Neural cell (in vitro differentiated cells): Measurements from ENCODE around the gene KIF6. TPM values are rescaled to one million over a fixed set of nuclear protein-coding genes. Genes with fewer than 3 reads are reported as not detected.

ENCODE experiments used
- H2AFZ ChIP-seq: fragments of 200-600, 300-800 bp; sonication (generic), shearing (Covaris generic); 2 replicates; pipeline ENCODE4 v1.6.0; 2014; ENCODE audit warnings: low read depth, mild to moderate bottlenecking, antibody characterized with exemption, low read length, moderate library complexity
- H3F3A ChIP-seq: fragments of 200-600 bp; shearing (Covaris generic); 2 replicates; pipeline ENCODE4 v1.6.1; 2016; ENCODE audit warnings: mild to moderate bottlenecking, moderate library complexity, mixed read lengths, antibody characterized with exemption, low read length; ENCODE audit not compliant: insufficient read depth, poor library complexity, severe bottlenecking
- H3K27ac ChIP-seq: fragments of 200-600, 300-800 bp; sonication (generic), shearing (Covaris generic); 2 replicates; pipeline ENCODE4 v1.5.1; 2014; ENCODE audit warnings: mild to moderate bottlenecking, low read length, moderate library complexity
- H3K27me3 ChIP-seq: fragments of 300-800, 200-600 bp; sonication (generic), shearing (Covaris generic); 2 replicates; pipeline ENCODE4 v1.6.0; 2014; ENCODE audit warnings: mild to moderate bottlenecking, low read depth, low read length, moderate library complexity; ENCODE audit not compliant: insufficient read depth
- H3K36me3 ChIP-seq: fragments of 300-800, 200-600 bp; sonication (generic), shearing (Covaris generic); 2 replicates; pipeline ENCODE4 v1.5.1; 2014; ENCODE audit warnings: mild to moderate bottlenecking, antibody characterized with exemption, low read length, moderate library complexity; ENCODE audit not compliant: insufficient read depth
- H3K4me2 ChIP-seq: fragments of 300-800, 200-600 bp; sonication (generic), shearing (Covaris generic); 2 replicates; pipeline ENCODE4 v1.6.0; 2014; ENCODE audit warnings: mild to moderate bottlenecking, low read length
- H3K4me3 ChIP-seq: fragments of 300-800, 200-600 bp; sonication (generic), shearing (Covaris generic); 2 replicates; pipeline ENCODE4 v1.5.1; 2014; ENCODE audit warnings: mild to moderate bottlenecking, low read length, moderate library complexity
- H3K79me2 ChIP-seq: fragments of 200-600 bp; shearing (Covaris generic); replicated peaks from 2 replicates; pipeline ENCODE4 v1.6.0; 2014; ENCODE audit warnings: mild to moderate bottlenecking, low read length, moderate library complexity; ENCODE audit not compliant: insufficient read depth
- H3K9ac ChIP-seq: fragments of 300-800, 200-600 bp; sonication (generic), shearing (Covaris generic); 2 replicates; pipeline ENCODE4 v1.6.1; 2016; ENCODE audit warnings: mild to moderate bottlenecking, low read length, mixed read lengths
- H3K9me2 ChIP-seq: fragments of 200-600 bp; shearing (Covaris generic); 2 replicates; pipeline ENCODE4 v1.6.1; 2016; ENCODE audit warnings: mild to moderate bottlenecking, low read length, mixed read lengths; ENCODE audit not compliant: insufficient read depth
- H3K9me3 ChIP-seq: fragments of 200-600, 300-800 bp; sonication (generic), shearing (Covaris generic); 2 replicates; pipeline ENCODE4 v1.6.1; 2016; ENCODE audit warnings: mild to moderate bottlenecking, mixed run types, low read length, moderate library complexity, mixed read lengths
- H4K20me1 ChIP-seq: fragments of 200-600 bp; shearing (Covaris generic); 2 replicates; pipeline ENCODE4 v1.6.1; 2016; ENCODE audit warnings: mild to moderate bottlenecking, mixed run types; ENCODE audit not compliant: insufficient read depth
- EP300 ChIP-seq: fragments of 450-650 bp; conservative IDR thresholded peaks from 2 replicates; pipeline ENCODE4 v1.6.1; 2014; ENCODE audit warnings: antibody characterized with exemption, mild to moderate bottlenecking, moderate library complexity; ENCODE audit not compliant: poor library complexity, severe bottlenecking
- EZH2 ChIP-seq: fragments of 200-600, 300-800 bp; shearing (Covaris generic), sonication (generic); IDR thresholded peaks from 2 replicates; pipeline ENCODE4 v1.6.1; 2014; ENCODE audit warnings: antibody characterized with exemption, low read length, borderline replicate concordance, mild to moderate bottlenecking; ENCODE audit not compliant: insufficient read depth, poor library complexity, severe bottlenecking
- MXI1 ChIP-seq: fragments of 450-650 bp; conservative IDR thresholded peaks from 2 replicates; pipeline ENCODE4 v1.6.1; 2014; ENCODE audit warnings: antibody characterized with exemption, mild to moderate bottlenecking; ENCODE audit not compliant: poor library complexity, severe bottlenecking
- POLR2AphosphoS5 ChIP-seq: IDR thresholded peaks from 2 replicates; pipeline ENCODE4 v1.6.1; 2012
- SMC3 ChIP-seq: fragments of 450-650 bp; conservative IDR thresholded peaks from 2 replicates; pipeline ENCODE4 v1.6.1; 2014; ENCODE audit warnings: antibody characterized with exemption, mild to moderate bottlenecking, moderate library complexity; ENCODE audit not compliant: poor library complexity
- TAF1 ChIP-seq: IDR thresholded peaks from 2 replicates; pipeline ENCODE4 v1.6.1; 2012; ENCODE audit warnings: low read depth
- polyA plus RNA-seq: library from polyadenylated mRNA; depleted of rRNA; stranded (reverse); fragments of >200 nt; gene quantifications from 2 replicates; pipeline ENCODE4 v1.2.3, GENCODE V29; 2014
- TF ChIP-seq, protein P1 (sequence below): fragments of 450-650 bp; IDR thresholded peaks from 2 replicates; pipeline ENCODE4 v1.5.1; 2014; ENCODE audit warnings: antibody characterized with exemption, mild to moderate bottlenecking, moderate library complexity; ENCODE audit not compliant: poor library complexity, severe bottlenecking
- TF ChIP-seq, protein P2 (sequence below): IDR thresholded peaks from 2 replicates; pipeline ENCODE4 v1.6.1; 2012; ENCODE audit warnings: borderline replicate concordance

KIF6 gene
- polyA plus RNA-seq, 1 donor from 2014 or later = 2.1 TPM

DNA sequence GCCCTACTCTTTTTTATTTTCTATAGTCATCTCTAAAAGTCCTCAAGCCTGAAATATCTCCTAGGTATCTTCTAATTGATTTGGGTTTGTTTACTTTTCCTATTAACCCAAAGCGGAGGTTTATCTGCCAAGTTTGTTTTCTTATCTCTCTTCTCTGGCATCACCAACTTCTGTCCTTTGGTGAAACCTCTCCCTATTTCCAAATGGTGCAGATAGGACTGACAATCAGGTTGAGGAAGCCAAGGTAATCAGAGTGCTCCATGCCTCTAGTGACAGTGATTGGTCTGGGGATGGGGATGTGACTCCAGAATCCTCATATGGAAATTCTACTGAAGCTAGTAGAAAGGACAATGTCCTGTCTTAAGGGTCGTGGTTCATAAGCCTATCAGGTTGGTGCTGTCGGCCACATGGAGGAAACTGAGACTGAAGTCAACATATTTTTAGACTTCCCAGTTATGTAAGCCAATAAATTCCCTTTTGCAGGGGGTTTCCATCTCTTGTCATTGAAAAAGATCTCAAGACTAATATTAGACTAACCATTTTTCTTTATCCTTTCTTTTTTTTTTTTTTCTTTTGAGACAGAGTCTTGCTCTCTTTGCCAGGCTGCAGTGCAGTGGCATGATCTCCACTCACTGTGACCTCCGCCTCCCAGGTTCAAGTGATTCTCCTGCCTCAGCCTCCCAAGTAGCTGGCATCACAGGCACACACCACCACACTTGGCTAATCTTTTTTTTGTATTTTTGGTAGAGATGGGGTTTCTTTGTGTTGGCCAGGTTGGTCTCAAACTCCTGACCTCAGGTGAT, 28.0 kb downstream of the KIF6 start:
- no peaks in the 10 kb centered on the region for H3K9me3 ChIP-seq
- H3K79me2 ChIP-seq = no peaks in the 10 kb centered on the region
- H3K27ac ChIP-seq = no peak overlapping the region
- no peaks in the 10 kb centered on the region for H3K36me3 ChIP-seq
- H2AFZ ChIP-seq = no peak overlapping the region
- no peak overlapping the region for H3K9ac ChIP-seq
- no peaks in the 10 kb centered on the region for H3K9me2 ChIP-seq
- no peaks in the 10 kb centered on the region for H3F3A ChIP-seq
- no peak for TF ChIP-seq POLR2AphosphoS5
- no peak for TF ChIP-seq EZH2
- no peak for TF ChIP-seq MXI1
- TF ChIP-seq, protein P1, sequence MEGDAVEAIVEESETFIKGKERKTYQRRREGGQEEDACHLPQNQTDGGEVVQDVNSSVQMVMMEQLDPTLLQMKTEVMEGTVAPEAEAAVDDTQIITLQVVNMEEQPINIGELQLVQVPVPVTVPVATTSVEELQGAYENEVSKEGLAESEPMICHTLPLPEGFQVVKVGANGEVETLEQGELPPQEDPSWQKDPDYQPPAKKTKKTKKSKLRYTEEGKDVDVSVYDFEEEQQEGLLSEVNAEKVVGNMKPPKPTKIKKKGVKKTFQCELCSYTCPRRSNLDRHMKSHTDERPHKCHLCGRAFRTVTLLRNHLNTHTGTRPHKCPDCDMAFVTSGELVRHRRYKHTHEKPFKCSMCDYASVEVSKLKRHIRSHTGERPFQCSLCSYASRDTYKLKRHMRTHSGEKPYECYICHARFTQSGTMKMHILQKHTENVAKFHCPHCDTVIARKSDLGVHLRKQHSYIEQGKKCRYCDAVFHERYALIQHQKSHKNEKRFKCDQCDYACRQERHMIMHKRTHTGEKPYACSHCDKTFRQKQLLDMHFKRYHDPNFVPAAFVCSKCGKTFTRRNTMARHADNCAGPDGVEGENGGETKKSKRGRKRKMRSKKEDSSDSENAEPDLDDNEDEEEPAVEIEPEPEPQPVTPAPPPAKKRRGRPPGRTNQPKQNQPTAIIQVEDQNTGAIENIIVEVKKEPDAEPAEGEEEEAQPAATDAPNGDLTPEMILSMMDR = no peak
- no peak overlapping the region for H3K4me3 ChIP-seq
- H3K27me3 ChIP-seq = no peaks in the 10 kb centered on the region
- H3K4me2 ChIP-seq = no peak overlapping the region
- H4K20me1 ChIP-seq = no peaks in the 10 kb centered on the region

DNA sequence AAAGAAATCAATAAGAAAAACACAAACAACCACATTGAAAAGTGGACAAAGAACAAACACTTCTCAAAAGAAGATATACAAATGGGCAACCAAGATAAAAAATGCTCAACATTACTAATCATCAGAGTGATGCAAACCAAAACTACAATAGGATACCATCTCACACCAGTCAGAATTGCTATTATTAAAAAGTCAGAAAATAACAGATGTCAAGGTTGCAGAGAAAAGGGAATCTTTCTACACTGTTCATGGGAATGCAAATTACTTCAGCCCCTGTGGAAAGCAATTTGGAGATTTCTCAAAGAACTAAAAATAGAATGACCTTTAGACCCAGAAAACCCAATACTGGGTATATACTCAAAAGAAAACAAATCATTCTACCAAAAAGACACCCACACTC, 29.8 kb downstream of the KIF6 start:
- Histone ChIP-seq H3F3A (no peaks in the 10 kb centered on the region), H3K36me3 (no peaks in the 10 kb centered on the region), H3K4me3 (no peak overlapping the region), H3K9me2 (no peaks in the 10 kb centered on the region), H2AFZ (no peak overlapping the region), H3K9me3 (no peaks in the 10 kb centered on the region), H3K4me2 (no peak overlapping the region), H3K9ac (no peak overlapping the region), H3K27me3 (no peaks in the 10 kb centered on the region), H3K27ac (no peak overlapping the region), H3K79me2 (no peaks in the 10 kb centered on the region), H4K20me1 (no peaks in the 10 kb centered on the region)
- no peak for TF ChIP-seq EP300
- TF ChIP-seq, protein P1 = no peak
- TF ChIP-seq, protein P2, sequence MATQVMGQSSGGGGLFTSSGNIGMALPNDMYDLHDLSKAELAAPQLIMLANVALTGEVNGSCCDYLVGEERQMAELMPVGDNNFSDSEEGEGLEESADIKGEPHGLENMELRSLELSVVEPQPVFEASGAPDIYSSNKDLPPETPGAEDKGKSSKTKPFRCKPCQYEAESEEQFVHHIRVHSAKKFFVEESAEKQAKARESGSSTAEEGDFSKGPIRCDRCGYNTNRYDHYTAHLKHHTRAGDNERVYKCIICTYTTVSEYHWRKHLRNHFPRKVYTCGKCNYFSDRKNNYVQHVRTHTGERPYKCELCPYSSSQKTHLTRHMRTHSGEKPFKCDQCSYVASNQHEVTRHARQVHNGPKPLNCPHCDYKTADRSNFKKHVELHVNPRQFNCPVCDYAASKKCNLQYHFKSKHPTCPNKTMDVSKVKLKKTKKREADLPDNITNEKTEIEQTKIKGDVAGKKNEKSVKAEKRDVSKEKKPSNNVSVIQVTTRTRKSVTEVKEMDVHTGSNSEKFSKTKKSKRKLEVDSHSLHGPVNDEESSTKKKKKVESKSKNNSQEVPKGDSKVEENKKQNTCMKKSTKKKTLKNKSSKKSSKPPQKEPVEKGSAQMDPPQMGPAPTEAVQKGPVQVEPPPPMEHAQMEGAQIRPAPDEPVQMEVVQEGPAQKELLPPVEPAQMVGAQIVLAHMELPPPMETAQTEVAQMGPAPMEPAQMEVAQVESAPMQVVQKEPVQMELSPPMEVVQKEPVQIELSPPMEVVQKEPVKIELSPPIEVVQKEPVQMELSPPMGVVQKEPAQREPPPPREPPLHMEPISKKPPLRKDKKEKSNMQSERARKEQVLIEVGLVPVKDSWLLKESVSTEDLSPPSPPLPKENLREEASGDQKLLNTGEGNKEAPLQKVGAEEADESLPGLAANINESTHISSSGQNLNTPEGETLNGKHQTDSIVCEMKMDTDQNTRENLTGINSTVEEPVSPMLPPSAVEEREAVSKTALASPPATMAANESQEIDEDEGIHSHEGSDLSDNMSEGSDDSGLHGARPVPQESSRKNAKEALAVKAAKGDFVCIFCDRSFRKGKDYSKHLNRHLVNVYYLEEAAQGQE = no peak
- no peak for TF ChIP-seq POLR2AphosphoS5
- TF ChIP-seq SMC3 = no peak
- no peak for TF ChIP-seq TAF1
- no peak for TF ChIP-seq MXI1
